ENCODE data around the gene HMGN2.
A peak's percentile ranks its signal among the peaks of the same experiment; 100 is the strongest.

Gene HMGN2

DNA sequence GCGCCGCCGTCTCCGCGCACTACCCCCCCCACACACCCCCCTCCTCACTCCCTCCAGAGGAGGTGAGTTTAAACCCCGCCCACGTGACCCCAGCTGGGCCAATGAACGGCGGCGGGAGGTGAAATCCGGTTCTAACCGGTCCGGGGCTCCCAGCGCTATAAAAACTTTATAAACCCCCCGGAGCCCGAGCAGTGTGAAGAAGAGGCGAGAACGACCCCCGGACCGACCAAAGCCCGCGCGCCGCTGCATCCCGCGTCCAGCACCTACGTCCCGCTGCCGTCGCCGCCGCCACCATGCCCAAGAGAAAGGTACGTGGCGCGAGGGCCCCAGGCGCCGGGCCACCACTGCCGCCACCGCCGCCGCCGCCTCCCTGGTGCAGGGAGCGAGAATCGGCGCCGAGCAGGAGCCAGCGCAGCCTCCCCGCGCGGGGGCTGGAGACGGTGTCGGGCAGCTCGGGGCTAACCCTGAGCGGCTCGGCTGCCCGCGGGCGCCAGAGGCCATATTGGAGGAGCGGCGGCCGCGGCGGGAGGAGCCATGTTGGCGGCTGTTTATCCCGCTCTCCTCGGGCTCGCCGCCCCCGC, at the start of gene HMGN2:
Gene HMGN2, plus strand, starts transcription at position 121 of the 581 bp plus-strand sequence. Its CDS starts 173 bp downstream, at position 294.
- peak; percentile 78 to 79 for DNase-seq (ENCODE audit: low read depth in 2 of 2, low spot score in 1 of 2)

- DNase-seq (ENCODE audit: low read depth in 2 of 2, low spot score in 1 of 2), result no peak
Measured at GRCh38 chr1:26429721-26430120, 42.5 kb upstream of the HMGN2 start.

DNA sequence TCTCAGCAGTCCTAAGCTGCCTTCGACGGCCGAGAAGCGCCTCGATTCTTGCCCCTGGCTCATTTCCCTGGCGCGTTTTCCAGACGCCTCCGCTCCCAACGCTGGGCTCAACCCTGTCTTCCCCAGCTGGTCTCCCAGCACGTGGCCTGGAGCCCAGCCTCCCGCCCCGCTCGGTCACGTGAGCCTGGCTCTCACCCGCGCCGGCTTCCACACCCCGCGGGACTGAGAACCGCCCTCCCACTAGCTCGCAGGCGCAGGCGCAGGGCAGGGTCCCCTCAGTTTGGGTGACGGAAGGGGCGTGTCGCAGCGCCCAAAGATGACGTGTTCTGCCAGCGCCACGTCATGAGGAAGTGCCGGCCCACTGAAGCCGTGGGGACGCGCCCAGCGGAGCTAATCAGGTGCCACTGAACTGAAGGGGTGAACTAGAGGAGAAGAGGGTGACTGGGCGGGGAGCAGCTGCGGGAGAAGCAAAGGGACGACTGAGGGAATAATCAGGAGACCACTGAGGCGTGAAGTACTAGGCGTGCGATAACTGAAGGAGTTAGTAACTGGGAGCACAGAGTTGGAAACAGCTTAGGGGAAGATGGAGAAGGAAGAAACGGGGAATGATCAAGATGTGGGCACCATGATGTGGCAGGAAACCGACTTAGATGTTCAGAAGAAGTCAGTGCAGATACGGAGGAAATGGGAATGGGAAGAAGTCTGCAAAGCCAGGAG, 40.1 kb upstream of the HMGN2 start, which contains the start of gene DHDDS:
Gene DHDDS, plus strand, starts transcription at position 343 of the 717 bp plus-strand sequence. CDS start 625 bp downstream, outside the sequence.
- DNase-seq (ENCODE audit: low read depth in 2 of 2, low spot score in 1 of 2), result peak; percentile 96 to 97

DNA sequence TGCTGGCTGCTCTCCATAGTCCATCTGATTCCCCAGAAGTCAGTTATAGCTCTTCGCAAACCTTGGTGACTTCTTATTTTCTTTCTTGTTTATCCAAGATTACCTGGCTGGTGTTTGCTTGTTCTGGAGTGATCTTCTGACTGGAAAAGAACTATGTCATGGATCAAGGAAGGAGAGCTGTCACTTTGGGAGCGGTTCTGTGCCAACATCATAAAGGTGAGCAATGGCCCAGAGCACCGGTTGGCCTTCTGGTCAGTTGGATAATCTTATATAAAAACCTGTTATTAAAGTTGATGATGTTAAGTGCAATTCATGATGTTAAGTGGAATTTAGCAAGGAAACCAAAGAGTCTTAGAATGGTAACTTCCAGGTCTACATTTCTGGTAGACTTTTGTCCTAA, 39.4 kb upstream of the HMGN2 start:
- no peak for DNase-seq (ENCODE audit: low read depth in 2 of 2, low spot score in 1 of 2)

- no peak for DNase-seq (ENCODE audit: low read depth in 2 of 2, low spot score in 1 of 2)
Measured at GRCh38 chr1:26434161-26434752, 38.0 kb upstream of the HMGN2 start.

GRCh38 chr1:26438041-26438440, 34.2 kb upstream of the HMGN2 start:
- no peak for DNase-seq (ENCODE audit: low read depth in 2 of 2, low spot score in 1 of 2)

- DNase-seq (ENCODE audit: low read depth in 2 of 2, low spot score in 1 of 2), result no peak
Measured at GRCh38 chr1:26440259-26440658, 32.0 kb upstream of the HMGN2 start.

- no peak for DNase-seq (ENCODE audit: low read depth in 2 of 2, low spot score in 1 of 2)
Measured at GRCh38 chr1:26449868-26450267, 22.4 kb upstream of the HMGN2 start.

DNA sequence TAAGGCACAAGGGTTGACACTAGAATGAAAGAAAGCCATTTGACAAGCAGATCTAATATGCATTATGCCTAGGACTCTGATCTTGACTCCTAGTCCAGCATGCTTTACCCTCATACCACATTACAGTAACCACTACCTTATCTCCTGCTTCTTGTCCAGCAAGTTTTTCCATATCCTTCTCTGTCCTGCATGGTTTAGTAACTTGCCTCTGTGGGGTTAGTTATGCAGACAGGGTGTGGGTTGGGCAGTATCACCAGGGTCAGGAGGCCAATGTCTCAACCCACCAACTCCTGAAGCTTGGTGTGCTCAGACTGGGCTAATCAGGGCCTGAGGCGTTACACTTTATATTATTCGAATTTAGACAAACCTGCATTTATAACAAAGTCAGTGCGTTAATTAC, 21.3 kb upstream of the HMGN2 start:
- DNase-seq (ENCODE audit: low read depth in 2 of 2, low spot score in 1 of 2), result no peak

DNA sequence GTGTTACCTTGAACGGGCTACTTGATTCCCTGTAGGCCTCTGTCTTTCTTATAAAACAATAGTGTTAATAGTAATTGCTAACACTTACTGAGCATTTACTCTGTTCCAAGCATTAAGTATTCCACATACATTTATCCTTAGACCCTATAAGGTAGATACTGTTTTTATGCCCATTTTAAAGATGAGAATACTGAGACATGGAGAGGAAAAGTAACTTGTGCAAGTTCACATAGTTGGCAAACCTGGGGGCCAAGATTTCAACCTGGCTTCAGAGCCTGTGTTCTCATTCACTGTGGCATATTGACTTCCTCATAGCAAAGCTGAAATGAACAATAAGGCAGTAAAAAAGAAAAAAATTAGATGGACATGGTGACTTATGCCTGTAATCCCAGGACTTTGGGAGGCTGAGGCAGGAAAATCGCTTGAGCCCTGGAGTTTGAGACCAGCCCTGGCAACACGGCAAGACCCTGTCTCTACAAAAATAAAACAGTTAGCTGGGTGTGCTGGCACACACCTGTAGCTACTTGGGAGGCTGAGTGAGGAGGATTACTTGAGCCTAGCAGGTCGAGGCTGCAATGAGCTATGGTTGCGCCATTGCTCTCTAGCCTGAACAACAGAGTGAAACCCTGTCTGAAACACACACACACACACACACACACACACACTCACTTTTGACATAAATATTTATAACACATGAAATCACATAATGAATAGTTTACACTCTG, 19.6 kb upstream of the HMGN2 start:
- DNase-seq (ENCODE audit: low read depth in 2 of 2, low spot score in 1 of 2), result no peak

GRCh38 chr1:26459148-26459547, 13.1 kb upstream of the HMGN2 start:
- no peak for DNase-seq (ENCODE audit: low read depth in 2 of 2, low spot score in 1 of 2)

DNA sequence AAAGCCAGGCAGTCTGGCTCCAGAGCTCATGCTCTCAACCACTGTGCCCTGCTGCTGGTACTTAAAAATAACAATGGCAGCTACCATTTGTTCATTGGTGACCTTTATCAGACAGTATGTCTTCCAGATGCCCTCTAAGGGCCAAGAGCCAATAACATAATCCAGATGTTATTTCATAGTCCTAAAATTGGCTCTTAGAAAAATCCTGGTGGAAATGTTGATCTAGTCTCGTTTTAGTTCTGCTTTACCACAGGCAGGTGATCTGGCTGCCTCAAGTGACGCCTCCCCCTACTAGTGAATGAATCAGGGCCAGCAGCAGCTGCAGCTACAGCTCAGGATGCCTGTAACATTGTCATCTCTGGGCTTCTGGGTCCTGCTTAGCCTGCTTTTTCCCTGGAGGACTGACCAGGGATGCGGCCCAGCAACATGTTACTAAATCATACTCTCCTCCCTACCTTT, 12.6 kb upstream of the HMGN2 start:
- DNase-seq (ENCODE audit: low read depth in 2 of 2, low spot score in 1 of 2), result no peak

DNA sequence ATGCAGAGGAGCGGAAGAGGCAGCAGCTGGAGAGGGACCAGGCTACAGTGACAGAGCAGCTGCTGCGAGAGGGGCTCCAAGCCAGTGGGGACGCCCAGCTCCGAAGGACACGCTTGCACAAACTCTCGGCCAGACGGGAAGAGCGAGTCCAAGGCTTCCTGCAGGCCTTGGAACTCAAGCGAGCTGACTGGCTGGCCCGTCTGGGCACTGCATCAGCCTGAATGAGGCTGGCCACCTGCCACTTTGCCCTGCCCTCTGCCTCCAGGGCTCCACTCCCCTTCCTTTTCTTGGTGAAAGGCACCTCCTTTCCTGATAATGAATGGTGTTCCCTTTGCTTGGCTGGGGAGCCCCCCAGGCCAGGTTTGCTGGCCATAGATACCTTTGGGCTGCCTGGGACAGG, 3.3 kb upstream of the HMGN2 start:
- DNase-seq (ENCODE audit: low read depth in 2 of 2, low spot score in 1 of 2), result no peak

DNA sequence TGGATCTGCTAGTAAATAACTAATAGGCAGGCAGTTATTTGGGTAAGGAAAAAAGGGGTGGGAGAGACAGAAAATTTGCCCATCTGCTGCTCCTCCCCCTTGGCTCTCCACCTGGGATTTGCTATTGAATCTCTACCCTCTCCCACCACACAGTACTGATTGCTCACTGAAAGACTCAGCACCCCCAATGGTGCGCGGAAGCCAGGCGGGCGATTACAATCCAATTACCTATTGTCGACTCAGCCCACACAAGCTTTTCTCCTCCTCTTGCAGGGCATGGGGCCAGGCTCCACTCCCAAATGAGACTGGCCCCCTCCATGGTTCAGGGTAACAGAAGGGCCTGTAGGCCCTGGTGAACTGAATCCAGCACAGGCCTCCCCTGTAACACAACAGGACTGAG, 2.7 kb upstream of the HMGN2 start:
- DNase-seq (ENCODE audit: low read depth in 2 of 2, low spot score in 1 of 2), result no peak

DNA sequence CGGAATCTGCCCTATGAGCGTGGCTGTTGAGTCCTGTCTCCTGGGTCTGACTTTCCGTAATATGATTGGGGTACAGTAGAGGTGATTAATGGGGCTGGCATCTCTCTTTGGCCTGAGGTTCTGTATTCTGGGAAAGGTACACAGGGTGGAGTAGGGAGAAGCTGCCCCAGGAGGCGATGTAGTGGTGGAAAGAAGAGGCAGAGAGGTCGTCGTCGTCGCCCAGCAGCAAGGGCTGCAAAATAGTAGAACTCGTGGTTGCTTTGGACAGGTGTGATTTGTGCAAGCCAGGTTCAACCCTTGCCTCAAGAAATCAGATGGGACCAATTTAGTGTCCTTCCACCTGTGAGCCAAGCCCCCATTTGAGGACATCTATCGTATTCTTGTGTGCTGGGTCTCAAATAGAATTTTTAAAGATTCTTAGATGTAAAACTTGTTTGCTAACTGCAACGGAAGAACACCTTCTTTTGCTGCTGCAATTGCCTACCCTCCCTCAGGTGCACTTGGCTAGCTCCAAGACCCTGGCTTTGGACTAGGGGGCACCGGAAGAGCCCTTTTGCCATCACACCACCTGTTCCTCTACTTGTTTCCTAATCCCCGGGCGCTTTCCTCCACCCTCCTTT, 1.3 kb upstream of the HMGN2 start:
- DNase-seq (ENCODE audit: low read depth in 2 of 2, low spot score in 1 of 2), result no peak

GRCh38 chr1:26471498-26472319, 531 bp upstream of the HMGN2 start:
- no peak for DNase-seq (ENCODE audit: low read depth in 2 of 2, low spot score in 1 of 2)

GRCh38 chr1:26472901-26473845, 933 bp downstream of the HMGN2 start:
- DNase-seq (ENCODE audit: low read depth in 2 of 2, low spot score in 1 of 2), result peak; percentile 89 to 92

GRCh38 chr1:26474818-26475217, 2.6 kb downstream of the HMGN2 start:
- no peak for DNase-seq (ENCODE audit: low read depth in 2 of 2, low spot score in 1 of 2)

GRCh38 chr1:26475989-26476388, 3.7 kb downstream of the HMGN2 start:
- DNase-seq (ENCODE audit: low read depth in 2 of 2, low spot score in 1 of 2), result no peak

All from stimulated activated CD8-positive, alpha-beta memory T cell treated with anti-CD3 and anti-CD28 coated beads, Interleukin-4, amount 100 ng/mL, for 4 hours (primary cell).